SK-N-SH (cell line): ENCODE data around the gene SNX8. TPM values are rescaled to one million over a fixed set of nuclear protein-coding genes. Genes with fewer than 3 reads are reported as not detected.

Experiments used
- CTCF ChIA-PET: fragments of 300-600, 350-600 bp; formaldehyde crosslinking; extraction: SDS; loops from one replicate; lab custom pipeline; 2021; lab: Yijun Ruan, JAX
- POLR2A ChIA-PET: fragments of 350-600 bp; sonication (Branson Sonifier 250); formaldehyde crosslinking; extraction: SDS; loops from one replicate; lab custom pipeline; 2020; ENCODE audit warnings: antibody characterized with exemption, inconsistent platforms; lab: Yijun Ruan, JAX
- DNase-seq: peaks from one replicate; pipeline ENCODE4 v3.0.0; 2012
- H2AFZ ChIP-seq: fragments of 200-600 bp; sonication (generic); 2 replicates; pipeline ENCODE4 v1.8.1; 2016; ENCODE audit warnings: antibody characterized with exemption, mild to moderate bottlenecking, low read depth
- H3F3A ChIP-seq: fragments of 200-600 bp; sonication (generic); replicated peaks from 2 replicates; pipeline ENCODE3; 2016; ENCODE audit warnings: antibody characterized with exemption, mild to moderate bottlenecking; ENCODE audit not compliant: insufficient read depth
- H3K27ac ChIP-seq, 2 experiments: fragments of 200-500 bp in 1 of 2; fragments of 200-600 bp in 1 of 2; sonication (Bioruptor generic) in 1 of 2; sonication (generic), shearing (Covaris generic) in 1 of 2; 2 replicates each; pipeline versions ENCODE4 v1.5.1 to v1.6.1; 2014 to 2016; ENCODE audit warnings: low read depth in 2 of 2, inconsistent platforms in 1 of 2, low read length in 1 of 2, mild to moderate bottlenecking in 1 of 2, mixed read lengths in 1 of 2
- H3K27me3 ChIP-seq: fragments of 200-600 bp; sonication (generic), shearing (Covaris generic); 2 replicates; pipeline ENCODE4 v1.6.1; 2016; ENCODE audit warnings: mixed run types; ENCODE audit not compliant: insufficient read depth
- H3K36me3 ChIP-seq, 2 experiments: fragments of 200-500 bp in 1 of 2; fragments of 200-600 bp in 1 of 2; sonication (Bioruptor generic) in 1 of 2; sonication (generic) in 1 of 2; replicated peaks in 1 of 2; 2 replicates each; pipeline versions ENCODE3 to v1.5.1; 2014 to 2016; ENCODE audit warnings: low read length in 1 of 2, mild to moderate bottlenecking in 1 of 2; ENCODE audit not compliant: insufficient read depth in 2 of 2, control insufficient read depth in 1 of 2
- H3K4me1 ChIP-seq, 2 experiments: fragments of 200-500 bp in 1 of 2; fragments of 200-600 bp in 1 of 2; sonication (Bioruptor generic) in 1 of 2; sonication (generic), shearing (Covaris generic) in 1 of 2; 2 replicates each; pipeline versions ENCODE4 v1.5.1 to v1.6.1; 2014 to 2016; ENCODE audit warnings: low read depth in 1 of 2, low read length in 1 of 2, mixed run types in 1 of 2; ENCODE audit not compliant: insufficient read depth in 2 of 2, control insufficient read depth in 1 of 2
- H3K4me2 ChIP-seq: fragments of 200-600 bp; sonication (generic), shearing (Covaris generic); 2 replicates; pipeline ENCODE4 v1.6.1; 2017; ENCODE audit warnings: mixed run types
- H3K4me3 ChIP-seq, 2 experiments: fragments of 200-500 bp in 1 of 2; fragments of 200-600 bp in 1 of 2; sonication (Bioruptor generic) in 1 of 2; sonication (generic), shearing (Covaris generic) in 1 of 2; 2 replicates each; pipeline versions ENCODE4 v1.5.1 to v1.8.1; 2014 to 2016; ENCODE audit warnings: low read depth in 2 of 2, inconsistent platforms in 1 of 2, low read length in 1 of 2, mild to moderate bottlenecking in 1 of 2, mixed read lengths in 1 of 2, moderate library complexity in 1 of 2
- H3K79me2 ChIP-seq: fragments of 200-600 bp; sonication (generic); 2 replicates; pipeline ENCODE4 v1.8.1; 2017; ENCODE audit warnings: mild to moderate bottlenecking; ENCODE audit not compliant: insufficient read depth
- H3K9ac ChIP-seq: fragments of 200-600 bp; sonication (generic); 2 replicates; pipeline ENCODE4 v1.6.1; 2017; ENCODE audit warnings: mixed run types
- H3K9me2 ChIP-seq: fragments of 200-600 bp; sonication (generic); 2 replicates; pipeline ENCODE4 v1.6.1; 2017; ENCODE audit warnings: mixed run types
- H3K9me3 ChIP-seq: fragments of 200-600 bp; sonication (generic); 2 replicates; pipeline ENCODE4 v1.6.1; 2017; ENCODE audit warnings: mixed run types, mild to moderate bottlenecking, moderate library complexity
- H4K20me1 ChIP-seq: fragments of 200-600 bp; sonication (generic); 2 replicates; pipeline ENCODE4 v1.6.1; 2017; ENCODE audit warnings: mild to moderate bottlenecking, mixed run types; ENCODE audit not compliant: insufficient read depth
- FOSL2 ChIP-seq: IDR thresholded peaks from 2 replicates; pipeline ENCODE4 v1.4.0; 2012; ENCODE audit warnings: low read depth, mild to moderate bottlenecking, moderate library complexity, borderline replicate concordance
- FOXJ3 ChIP-seq: sonication (generic); formaldehyde crosslinking; IDR thresholded peaks from 2 replicates; pipeline ENCODE4 v1.5.1; 2020; ENCODE audit warnings: mild to moderate bottlenecking, missing genetic modification reagents
- FOXM1 ChIP-seq: IDR thresholded peaks from 2 replicates; pipeline ENCODE4 v1.4.0; 2012; ENCODE audit warnings: low read depth, mild to moderate bottlenecking
- GABPA ChIP-seq: IDR thresholded peaks from 2 replicates; pipeline ENCODE4 v1.4.0; 2012; ENCODE audit warnings: low read depth, mild to moderate bottlenecking
- GATA2 ChIP-seq: sonication (generic); formaldehyde crosslinking; IDR thresholded peaks from 2 replicates; pipeline ENCODE4 v1.5.0; 2020; ENCODE audit warnings: mild to moderate bottlenecking, missing genetic modification reagents
- IRF3 ChIP-seq: fragments of 150-350 bp; IDR thresholded peaks from 2 replicates; pipeline ENCODE4 v1.6.1; 2016; ENCODE audit warnings: mild to moderate bottlenecking, low read depth, low read length
- MAX ChIP-seq: IDR thresholded peaks from 2 replicates; pipeline ENCODE4 v1.4.0; 2012; ENCODE audit warnings: low read depth
- MEF2A ChIP-seq: IDR thresholded peaks from 2 replicates; pipeline ENCODE4 v1.4.0; 2012; ENCODE audit warnings: low read depth, borderline replicate concordance
- MXI1 ChIP-seq: IDR thresholded peaks from 2 replicates; pipeline ENCODE4 v1.6.1; 2012; ENCODE audit warnings: mild to moderate bottlenecking, low read depth, low read length, improper control_type of control experiment
- NFIC ChIP-seq: IDR thresholded peaks from 2 replicates; pipeline ENCODE4 v1.4.0; 2012; ENCODE audit warnings: borderline replicate concordance
- NRF1 ChIP-seq: IDR thresholded peaks from 2 replicates; pipeline ENCODE4 v1.6.1; 2012; ENCODE audit warnings: low read depth, mild to moderate bottlenecking, low read length
- PBX3 ChIP-seq: IDR thresholded peaks from 2 replicates; pipeline ENCODE4; 2012
- POLR2AphosphoS5 ChIP-seq: IDR thresholded peaks from 2 replicates; pipeline ENCODE4 v1.6.1; 2012; ENCODE audit warnings: low read depth, low read length
- RAD21 ChIP-seq: IDR thresholded peaks from 2 replicates; pipeline ENCODE4 v1.6.1; 2012; ENCODE audit warnings: mild to moderate bottlenecking, low read length
- REST ChIP-seq: IDR thresholded peaks from 2 replicates; pipeline ENCODE4 v1.6.1; 2012; ENCODE audit warnings: mild to moderate bottlenecking, low read depth, low read length, moderate library complexity
- RFX5 ChIP-seq: IDR thresholded peaks from 2 replicates; pipeline ENCODE4 v1.6.1; 2012; ENCODE audit warnings: mild to moderate bottlenecking, improper control_type of control experiment, low read length
- SIN3A ChIP-seq: IDR thresholded peaks from 2 replicates; pipeline ENCODE4 v1.6.1; 2012; ENCODE audit warnings: low read depth, mild to moderate bottlenecking, low read length, moderate library complexity, borderline replicate concordance
- SMC3 ChIP-seq: IDR thresholded peaks from 2 replicates; pipeline ENCODE4 v1.6.1; 2012; ENCODE audit warnings: low read depth, low read length, improper control_type of control experiment
- TAF1 ChIP-seq: IDR thresholded peaks from 2 replicates; pipeline ENCODE4 v1.6.1; 2012; ENCODE audit warnings: low read depth, mild to moderate bottlenecking, low read length, moderate library complexity, borderline replicate concordance
- TEAD4 ChIP-seq: IDR thresholded peaks from 2 replicates; pipeline ENCODE4 v1.4.0; 2012; ENCODE audit warnings: mild to moderate bottlenecking, borderline replicate concordance; ENCODE audit not compliant: insufficient read depth
- USF2 ChIP-seq: fragments of 150-350 bp; IDR thresholded peaks from 2 replicates; pipeline ENCODE4 v1.6.1; 2017; ENCODE audit warnings: antibody characterized with exemption, low read length, low read depth, borderline replicate concordance
- YY1 ChIP-seq: IDR thresholded peaks from 2 replicates; pipeline ENCODE4 v1.4.0; 2012; ENCODE audit warnings: low read depth, mild to moderate bottlenecking
- ZBTB33 ChIP-seq: IDR thresholded peaks from 2 replicates; pipeline ENCODE4 v1.4.0; 2012; ENCODE audit warnings: low read depth, borderline replicate concordance
- WGBS: methylation state at CpG from one replicate; pipeline ENCODE4 v1.1.6; 2017; ENCODE audit warnings: low lambda C conversion rate; 5-methylcytosine and 5-hydroxymethylcytosine counted together
- polyA plus RNA-seq, 3 experiments: library from polyadenylated mRNA; depleted of rRNA; stranded (reverse); fragments of >200 nt; gene quantifications; 2 replicates each; pipeline ENCODE4 v1.2.3, GENCODE V29; 2012

The SNX8 gene
- 20.6 and 21.1 TPM in 2 replicates for polyA plus RNA-seq (2012; rRNA removed)
- polyA plus RNA-seq (2012; cell fraction: cytosol; rRNA removed): 13.3 and 15.9 TPM in 2 replicates
- polyA plus RNA-seq (2012; cell fraction: nucleus; rRNA removed): 25.3 and 31.1 TPM in 2 replicates

- Histone ChIP-seq H3K4me2 (peak within 1 kb of the TSS; percentile 97), H3F3A (peaks cover 7% of the 10 kb centered on the region), H3K4me1 (peaks cover 0 to 3% of the 10 kb centered on the region in 2 experiments; a peak in 1 of 4 replicates), H3K79me2 (peaks cover 46% of the 10 kb centered on the region), H3K36me3 (no peaks in the 10 kb centered on the region), H3K4me3 (peak within 1 kb of the TSS; percentile 60 to 98), H3K9me3 (no peaks in the 10 kb centered on the region), H3K9me2 (no peaks in the 10 kb centered on the region), H3K9ac (peak within 1 kb of the TSS; percentile 87), H3K27ac (peak within 1 kb of the TSS; percentile 2 to 22; a peak in 3 of 4 replicates), H3K27me3 (no peaks in the 10 kb centered on the region), H4K20me1 (no peaks in the 10 kb centered on the region), H2AFZ (peak within 1 kb of the TSS; percentile 85)
- 1% methylated on average over 24 of the region's 78 CpGs for WGBS
- peak; percentile 100 for DNase-seq
- CTCF ChIA-PET: interaction anchor here (1.3 kb wide), 1 partner anchor 16 kb away, joined by 3 read pairs; no protein-coding TSS in a partner anchor
- POLR2A ChIA-PET: interaction anchor here (0.7 to 1.2 kb wide), 2 partner anchors 54 to 72 kb away, joined by 3 to 4 read pairs; partner anchors contain the start of gene NUDT1
- TF ChIP-seq USF2 (no peak; the same call in 1 of the 2 replicates), GABPA (no peak), RAD21 (peak; percentile 5; the same call in 1 of the 2 replicates), MEF2A (no peak), MAX (peak; percentile 94), GATA2 (CRISPR knock-in tag) (no peak), TAF1 (peak; percentile 62; the same call in 1 of the 2 replicates), MXI1 (peak; percentile 99), REST (0 out of 2 replicates have a peak, but pooled peaks have one; percentile 14), NFIC (no peak), NRF1 (peak; percentile 77), SIN3A (peak; percentile 20; the same call in 1 of the 2 replicates), SMC3 (no peak), IRF3 (no peak), RFX5 (no peak), ZBTB33 (no peak), TEAD4 (no peak), PBX3 (no peak), FOXJ3 (CRISPR knock-in tag) (no peak), YY1 (no peak), FOSL2 (no peak), POLR2AphosphoS5 (peak; percentile 52; the same call in 1 of the 2 replicates), FOXM1 (no peak)
Observed at GRCh38 chr7:2314209-2314955, at the start of gene SNX8. Gene SNX8, minus strand, starts transcription at chr7:2314441. Its CDS starts 20 bp downstream, at chr7:2314421.
